ENCODE data around the gene EFCAB14. TPM values are rescaled to one million over a fixed set of nuclear protein-coding genes. Genes with fewer than 3 reads are reported as not detected.

The EFCAB14 gene, protein sequence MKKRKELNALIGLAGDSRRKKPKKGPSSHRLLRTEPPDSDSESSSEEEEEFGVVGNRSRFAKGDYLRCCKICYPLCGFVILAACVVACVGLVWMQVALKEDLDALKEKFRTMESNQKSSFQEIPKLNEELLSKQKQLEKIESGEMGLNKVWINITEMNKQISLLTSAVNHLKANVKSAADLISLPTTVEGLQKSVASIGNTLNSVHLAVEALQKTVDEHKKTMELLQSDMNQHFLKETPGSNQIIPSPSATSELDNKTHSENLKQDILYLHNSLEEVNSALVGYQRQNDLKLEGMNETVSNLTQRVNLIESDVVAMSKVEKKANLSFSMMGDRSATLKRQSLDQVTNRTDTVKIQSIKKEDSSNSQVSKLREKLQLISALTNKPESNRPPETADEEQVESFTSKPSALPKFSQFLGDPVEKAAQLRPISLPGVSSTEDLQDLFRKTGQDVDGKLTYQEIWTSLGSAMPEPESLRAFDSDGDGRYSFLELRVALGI
- total RNA-seq (2014; rRNA removed; shearing (Covaris generic)) (24.8 and 29.9 TPM in 2 replicates), total RNA-seq (2022) (38.3 and 38.8 TPM in 2 replicates), Bru-seq, nascent RNA (percentile 86 among the genes with signal in this experiment), BruChase-seq, experiment 1, labeled RNA remaining after a 6-hour chase (percentile 66 among the genes with signal in this experiment), BruChase-seq, experiment 2, labeled RNA remaining after a 2-hour chase (percentile 87 among the genes with signal in this experiment)
- long read RNA-seq, full-length matches to known transcripts, result 46 of 61 reads
- long read RNA-seq, partial matches to known transcripts, result 2 of 61 reads
- long read RNA-seq, other reads (novel, unspliced or antisense), result 13 of 61 reads

- POLR2A ChIA-PET, result interaction anchor here (0.7 to 2.4 kb wide), 3 partner anchors 9 to 116 kb away, joined by 3 to 9 read pairs (median 6); partner anchors contain the start of gene ATPAF1
- no TSS peak for BruUV-seq (replicated peaks)
- TF ChIP-seq EZH2phosphoT487 (IDR thresholded peaks at IDR 0.05; ENCODE audit: borderline replicate concordance, low read depth, low read length), result no peak
- TF ChIP-seq CTCF (conservative IDR thresholded peaks at IDR 0.05; ENCODE audit: low read length), result no peak
Measured at GRCh38 chr1:46718727-46719622, at the start of gene EFCAB14. EFCAB14 (minus strand) TSS chr1:46719114; CDS start chr1:46718087, 1,027 bp downstream.

GRCh38 chr1:46768445-46768844 is 49.5 kb upstream of the EFCAB14 start:
- ChIA-PET CTCF (ENCODE audit: unreplicated experiment) (no interaction called here), POLR2A (interaction anchor here (0.9 kb wide), 1 partner anchor 14 kb away, joined by 3 read pairs; no protein-coding TSS in a partner anchor)
- Histone ChIP-seq H3K79me2 (ENCODE audit: insufficient read depth, low read depth, low read length) (no peaks in the 10 kb centered on the region), H3K4me2 (ENCODE audit: low read length) (no peak overlapping the region), H2AFZ (ENCODE audit: low read length) (no peak overlapping the region), H3K4me3 (ENCODE audit: low read depth, low read length, poor library complexity, severe bottlenecking) (no peak overlapping the region), H3K4me1 (ENCODE audit: insufficient read depth, low read length, poor library complexity, severe bottlenecking) (no peaks in the 10 kb centered on the region), H3K9me3 (ENCODE audit: low read length) (no peaks in the 10 kb centered on the region), H3K9me2 (ENCODE audit: insufficient read depth, low read length) (no peaks in the 10 kb centered on the region), H3K36me3 (ENCODE audit: insufficient read depth, low read length) (no peaks in the 10 kb centered on the region), H3K27ac (ENCODE audit: low read depth, low read length, poor library complexity, severe bottlenecking) (no peak overlapping the region), H4K20me1 (ENCODE audit: insufficient read depth, low read length) (no peaks in the 10 kb centered on the region)
- BruUV-seq (replicated peaks), result no TSS peak
- intact Hi-C loops (cut with micrococcal nuclease; ENCODE audit: unreplicated experiment), result no loop called here
- no peak for DNase-seq (ENCODE audit: low spot score)
- TF ChIP-seq EZH2phosphoT487 (IDR thresholded peaks at IDR 0.05; ENCODE audit: borderline replicate concordance, low read depth, low read length) (no peak), CTCF (conservative IDR thresholded peaks at IDR 0.05; ENCODE audit: low read length) (no peak)

More at GRCh38 chr1:46718727-46719622, at the start of gene EFCAB14:
- H3K4me3 ChIP-seq (ENCODE audit: low read depth, low read length, poor library complexity, severe bottlenecking), result peak within 1 kb of the TSS; percentile 77
- peaks cover 26% of the 10 kb centered on the region for H3K4me1 ChIP-seq (ENCODE audit: insufficient read depth, low read length, poor library complexity, severe bottlenecking)
- intact Hi-C loops (cut with micrococcal nuclease; ENCODE audit: unreplicated experiment), result loop anchor here (1.0 kb wide), 2 partner anchors 51 to 103 kb away; partner anchors contain the start of genes ATPAF1 and MOB3C
- no peaks in the 10 kb centered on the region for H3K9me3 ChIP-seq (ENCODE audit: low read length)
- peak; percentile 99 for DNase-seq (ENCODE audit: low spot score)
- H3K9me2 ChIP-seq (ENCODE audit: insufficient read depth, low read length), result no peaks in the 10 kb centered on the region
- peak within 1 kb of the TSS; percentile 81 for H3K4me2 ChIP-seq (ENCODE audit: low read length)
- peaks cover 24% of the 10 kb centered on the region for H3K79me2 ChIP-seq (ENCODE audit: insufficient read depth, low read depth, low read length)
- CTCF ChIA-PET (ENCODE audit: unreplicated experiment), result interaction anchor here (1.0 kb wide), 1 partner anchor 102 kb away, joined by 3 read pairs; no protein-coding TSS in a partner anchor
- peaks cover 32% of the 10 kb centered on the region for H3K36me3 ChIP-seq (ENCODE audit: insufficient read depth, low read length)
- H2AFZ ChIP-seq (ENCODE audit: low read length), result peak within 1 kb of the TSS; percentile 99
- H4K20me1 ChIP-seq (ENCODE audit: insufficient read depth, low read length), result peaks cover 4% of the 10 kb centered on the region; the same call in 1 of the 2 replicates
- H3K27ac ChIP-seq (ENCODE audit: low read depth, low read length, poor library complexity, severe bottlenecking), result peak within 1 kb of the TSS; percentile 12
